Osteocyte (in vitro differentiated cells): ENCODE measurements around the gene SPOPL. TPM values are rescaled to one million over a fixed set of nuclear protein-coding genes. Genes with fewer than 3 reads are reported as not detected.

ENCODE experiments used
- DNase-seq: peaks from one replicate; pipeline ENCODE4 v3.0.0; 2021; ENCODE audit warnings: mixed read lengths; ENCODE audit not compliant: unreplicated experiment; ENCODE audit errors: extremely low spot score
- H3K27ac Mint-ChIP-seq: one replicate; pipeline ENCODE4 v1.8.0; 2021; ENCODE audit warnings: mild to moderate bottlenecking, mixed read lengths; ENCODE audit not compliant: unreplicated experiment
- H3K27me3 Mint-ChIP-seq: one replicate; pipeline ENCODE4 v1.8.0; 2021; ENCODE audit warnings: mixed read lengths; ENCODE audit not compliant: unreplicated experiment
- H3K36me3 Mint-ChIP-seq: one replicate; pipeline ENCODE4 v1.8.0; 2021; ENCODE audit warnings: mixed read lengths; ENCODE audit not compliant: unreplicated experiment
- H3K4me1 Mint-ChIP-seq: one replicate; pipeline ENCODE4 v1.8.0; 2021; ENCODE audit warnings: mixed read lengths; ENCODE audit not compliant: unreplicated experiment
- H3K4me3 Mint-ChIP-seq: one replicate; pipeline ENCODE4 v1.8.0; 2021; ENCODE audit warnings: mild to moderate bottlenecking, moderate library complexity, mixed read lengths; ENCODE audit not compliant: unreplicated experiment
- H3K9me3 Mint-ChIP-seq: one replicate; pipeline ENCODE4 v1.8.0; 2021; ENCODE audit warnings: mixed read lengths; ENCODE audit not compliant: unreplicated experiment
- CTCF ChIP-seq: fragments of 200-600 bp; sonication (generic); IDR thresholded peaks from 2 replicates; pipeline ENCODE4 v1.5.0; 2021; ENCODE audit warnings: antibody characterized with exemption, mild to moderate bottlenecking, moderate library complexity
- total RNA-seq: library from RNA; stranded (reverse); gene quantifications from 2 replicates; pipeline ENCODE4 v1.2.1, GENCODE V29; 2021

Gene SPOPL
- total RNA-seq, 1 donor from 2014 or later, result 13.3 TPM

DNA sequence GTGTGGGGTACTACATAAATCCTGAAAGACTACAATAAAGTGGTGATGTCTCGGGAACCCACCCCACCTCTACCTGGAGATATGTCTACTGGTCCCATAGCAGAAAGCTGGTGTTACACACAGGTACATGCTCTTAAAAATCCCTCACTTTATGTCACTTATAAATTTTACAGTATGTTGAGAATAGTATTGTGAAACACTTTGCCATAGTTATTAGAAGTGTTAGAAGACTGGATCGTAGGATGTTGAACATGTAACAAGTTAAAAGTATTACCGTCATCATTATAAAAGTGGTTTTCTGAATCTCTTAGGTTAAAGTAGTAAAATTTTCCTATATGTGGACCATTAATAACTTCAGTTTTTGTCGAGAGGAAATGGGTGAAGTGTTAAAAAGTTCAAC lies 48.6 kb downstream of the SPOPL start:
- no peaks in the 10 kb centered on the region for H3K9me3 Mint-ChIP-seq
- no peak overlapping the region for H3K27ac Mint-ChIP-seq
- no peaks in the 10 kb centered on the region for H3K27me3 Mint-ChIP-seq
- no peak for TF ChIP-seq CTCF
- DNase-seq, result no peak
- no peaks in the 10 kb centered on the region for H3K4me1 Mint-ChIP-seq
- H3K36me3 Mint-ChIP-seq, result peaks cover 15% of the 10 kb centered on the region
- H3K4me3 Mint-ChIP-seq, result no peak overlapping the region

GRCh38 chr2:138550670-138551287 lies 49.2 kb downstream of the SPOPL start:
- no peak for TF ChIP-seq CTCF
- Mint-ChIP-seq H3K4me3 (no peak overlapping the region), H3K36me3 (peaks cover 16% of the 10 kb centered on the region), H3K4me1 (no peaks in the 10 kb centered on the region), H3K27ac (no peak overlapping the region), H3K27me3 (no peaks in the 10 kb centered on the region), H3K9me3 (no peaks in the 10 kb centered on the region)
- DNase-seq, result no peak

DNA sequence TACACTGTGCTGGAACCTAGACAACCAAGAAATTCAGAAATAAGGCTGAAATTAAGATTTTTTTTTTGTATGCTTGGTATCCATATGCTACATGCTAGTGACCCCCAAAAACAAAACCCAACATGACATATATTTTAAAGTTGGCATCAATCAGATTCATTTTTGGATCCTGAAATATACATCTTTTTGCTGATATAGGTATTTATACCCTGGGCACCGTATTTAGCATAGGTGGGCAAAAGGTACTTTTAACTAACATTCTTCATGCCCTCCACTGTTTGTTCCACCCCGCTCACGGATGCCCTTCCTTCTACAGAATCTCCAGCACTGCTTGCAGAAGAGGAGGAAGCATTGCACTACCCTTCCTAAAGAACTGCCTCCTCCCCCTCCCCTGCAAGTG lies 52.6 kb downstream of the SPOPL start:
- Mint-ChIP-seq H3K4me1 (no peaks in the 10 kb centered on the region), H3K4me3 (no peak overlapping the region), H3K9me3 (no peaks in the 10 kb centered on the region)

DNA sequence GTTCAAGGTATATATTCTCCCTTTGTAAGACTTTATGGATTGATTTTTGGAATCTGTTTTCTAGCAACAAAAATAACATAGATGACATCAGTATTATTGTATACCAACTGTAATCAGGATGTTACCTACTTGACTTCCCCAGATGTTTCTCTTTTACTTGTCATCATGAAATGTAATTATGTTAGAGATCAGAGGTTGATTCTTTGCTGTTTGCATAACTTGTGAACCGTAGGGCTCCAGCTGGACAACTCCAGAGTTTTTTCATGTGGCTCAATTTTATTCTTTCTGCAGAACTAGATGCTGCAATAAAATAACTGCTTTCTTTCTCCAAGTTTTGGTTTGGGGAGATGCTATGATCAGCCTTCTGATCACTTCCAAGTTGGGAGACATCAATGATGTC lies 58.1 kb downstream of the SPOPL start:
- Mint-ChIP-seq H3K27ac (no peak overlapping the region), H3K4me1 (no peaks in the 10 kb centered on the region), H3K36me3 (peaks cover 31% of the 10 kb centered on the region), H3K4me3 (no peak overlapping the region), H3K9me3 (no peaks in the 10 kb centered on the region), H3K27me3 (no peaks in the 10 kb centered on the region)
- TF ChIP-seq CTCF, result no peak
- DNase-seq, result no peak

More for the DNA sequence above, 52.6 kb downstream of the SPOPL start:
- H3K36me3 Mint-ChIP-seq, result peaks cover 22% of the 10 kb centered on the region
- no peaks in the 10 kb centered on the region for H3K27me3 Mint-ChIP-seq
- no peak for TF ChIP-seq CTCF
- DNase-seq, result no peak
- no peak overlapping the region for H3K27ac Mint-ChIP-seq

- Mint-ChIP-seq H3K4me3 (no peak overlapping the region), H3K27me3 (no peaks in the 10 kb centered on the region), H3K4me1 (no peaks in the 10 kb centered on the region), H3K27ac (no peak overlapping the region), H3K36me3 (peaks cover 23% of the 10 kb centered on the region), H3K9me3 (no peaks in the 10 kb centered on the region)
- no peak for DNase-seq
- no peak for TF ChIP-seq CTCF
These were observed 63.1 kb downstream of the SPOPL start for GRCh38 chr2:138564586-138565229.
